H1 (cell line): ENCODE data around the gene MYCBP2. TPM values are rescaled to one million over a fixed set of nuclear protein-coding genes. Genes with fewer than 3 reads are reported as not detected.

Experiments
- CTCF ChIA-PET: fragments of 300-600 bp; sonication (Branson Sonifier 250); formaldehyde crosslinking; loops from one replicate; lab custom pipeline; 2021; ENCODE audit not compliant: partially characterized antibody; lab: Charles Lee
- POLR2A ChIA-PET: fragments of 300-600 bp; sonication (Branson Sonifier 250); formaldehyde crosslinking; loops from one replicate; lab custom pipeline; 2021; ENCODE audit warnings: inconsistent platforms; ENCODE audit not compliant: partially characterized antibody; lab: Charles Lee
- DNase-seq, 2 experiments: peaks; one replicate each; pipeline versions ENCODE4 v3.0.0 to v3.0.0-alpha.2; 2010 to 2022; ENCODE audit warnings: low spot score in 2 of 2, low read depth in 1 of 2, mixed read lengths in 1 of 2
- FAIRE-seq: peaks from 2 replicates; lab custom pipeline; 2011; peaks lifted over from hg19 to GRCh38; lab: Jason Lieb, UNC
- H2AFZ ChIP-seq: 2 replicates; pipeline ENCODE4 v1.8.1; 2012; ENCODE audit warnings: low read length, inconsistent platforms
- H2AK5ac ChIP-seq: 2 replicates; pipeline ENCODE4 v1.6.1; 2013; ENCODE audit warnings: low read depth, low read length
- H2BK120ac ChIP-seq: replicated peaks from 2 replicates; pipeline ENCODE3; 2013; ENCODE audit warnings: low read depth, low read length, inconsistent platforms
- H2BK12ac ChIP-seq: 2 replicates; pipeline ENCODE4 v1.6.1; 2013; ENCODE audit warnings: low read depth, low read length
- H2BK15ac ChIP-seq: 2 replicates; pipeline ENCODE4 v1.6.1; 2013; ENCODE audit warnings: low read length
- H2BK20ac ChIP-seq: 2 replicates; pipeline ENCODE4 v1.6.1; 2013; ENCODE audit warnings: low read length
- H2BK5ac ChIP-seq: 2 replicates; pipeline ENCODE4 v1.6.1; 2013; ENCODE audit warnings: low read depth, low read length
- H3K14ac ChIP-seq: 2 replicates; pipeline ENCODE4 v1.6.1; 2013; ENCODE audit warnings: inconsistent platforms; ENCODE audit not compliant: insufficient read length
- H3K18ac ChIP-seq: 2 replicates; pipeline ENCODE4 v1.6.1; 2013; ENCODE audit warnings: low read length; ENCODE audit errors: extremely low read depth
- H3K23ac ChIP-seq: 2 replicates; pipeline ENCODE4 v1.6.1; 2013; ENCODE audit warnings: inconsistent platforms; ENCODE audit not compliant: insufficient read length
- H3K23me2 ChIP-seq: 2 replicates; pipeline ENCODE4 v1.6.1; 2013; ENCODE audit warnings: low read depth, low read length
- H3K27ac ChIP-seq: 2 replicates; pipeline ENCODE4 v1.6.1; 2011; ENCODE audit warnings: low read depth, low read length, inconsistent platforms
- H3K27me3 ChIP-seq, 4 experiments: replicated peaks in 1 of 4; 1 replicate in 1 of 4; 2 replicates in 3 of 4; pipeline versions ENCODE4 v1.6.1 to v1.8.1; 2011 to 2013; ENCODE audit warnings: low read length in 3 of 4, mild to moderate bottlenecking in 3 of 4, inconsistent platforms in 2 of 4, mixed read lengths in 2 of 4, moderate library complexity in 1 of 4; ENCODE audit not compliant: control insufficient read depth in 3 of 4, insufficient read depth in 3 of 4; ENCODE audit errors: extremely low read depth in 1 of 4
- H3K36me3 ChIP-seq, 4 experiments: 2 replicates each; pipeline versions ENCODE4 v1.6.1 to v1.8.1; 2011 to 2013; ENCODE audit warnings: mild to moderate bottlenecking in 4 of 4, low read length in 3 of 4, moderate library complexity in 2 of 4, control low read depth in 1 of 4, inconsistent platforms in 1 of 4; ENCODE audit not compliant: insufficient read depth in 4 of 4, control insufficient read depth in 2 of 4
- H3K4ac ChIP-seq: replicated peaks from 2 replicates; pipeline ENCODE3; 2013; ENCODE audit warnings: low read length, low read depth, mixed read lengths, inconsistent platforms; ENCODE audit not compliant: insufficient read length
- H3K4me1 ChIP-seq, 4 experiments: replicated peaks in 1 of 4; 1 replicate in 1 of 4; 2 replicates in 3 of 4; pipeline versions ENCODE4 v1.6.1 to v1.8.1; 2011 to 2013; ENCODE audit warnings: low read length in 3 of 4, inconsistent platforms in 2 of 4, mixed read lengths in 1 of 4; ENCODE audit not compliant: insufficient read depth in 4 of 4, control insufficient read depth in 3 of 4
- H3K4me2 ChIP-seq, 2 experiments: 2 replicates each; pipeline versions ENCODE4 v1.6.1 to v1.8.1; 2011 to 2013; ENCODE audit warnings: low read depth in 2 of 2, low read length in 2 of 2, control low read depth in 1 of 2, inconsistent platforms in 1 of 2, mild to moderate bottlenecking in 1 of 2; ENCODE audit not compliant: insufficient read depth in 1 of 2
- H3K4me3 ChIP-seq, 4 experiments: fragments of 200-600, 300-600 bp in 1 of 4; sonication (generic), shearing (Covaris generic), sonication (Bioruptor Twin) in 1 of 4; 2 replicates each; pipeline versions ENCODE4 v1.5.1 to v1.8.1; 2011 to 2016; ENCODE audit warnings: low read length in 4 of 4, low read depth in 3 of 4, control low read depth in 2 of 4, inconsistent platforms in 2 of 4, mild to moderate bottlenecking in 2 of 4, mixed read lengths in 1 of 4, moderate library complexity in 1 of 4; ENCODE audit not compliant: insufficient read depth in 2 of 4; ENCODE audit errors: extremely low read depth in 1 of 4
- H3K56ac ChIP-seq: replicated peaks from 2 replicates; pipeline ENCODE3; 2013; ENCODE audit warnings: low read depth, mild to moderate bottlenecking, mixed read lengths, low read length, inconsistent platforms; ENCODE audit not compliant: insufficient read length
- H3K79me1 ChIP-seq: 2 replicates; pipeline ENCODE4 v1.6.1; 2013; ENCODE audit warnings: low read depth, low read length, control low read depth
- H3K79me2 ChIP-seq, 2 experiments: 2 replicates each; pipeline versions ENCODE4 v1.6.1 to v1.8.1; 2012 to 2013; ENCODE audit warnings: low read length in 2 of 2, mild to moderate bottlenecking in 2 of 2, inconsistent platforms in 1 of 2; ENCODE audit not compliant: insufficient read depth in 2 of 2, control insufficient read depth in 1 of 2
- H3K9ac ChIP-seq, 4 experiments: replicated peaks in 1 of 4; 1 replicate in 1 of 4; 2 replicates in 3 of 4; pipeline versions ENCODE4 v1.6.1 to v1.8.1; 2011 to 2013; ENCODE audit warnings: low read depth in 3 of 4, low read length in 3 of 4, control low read depth in 2 of 4, mild to moderate bottlenecking in 2 of 4, moderate library complexity in 2 of 4, inconsistent platforms in 1 of 4; ENCODE audit errors: extremely low read depth in 1 of 4
- H3K9me3 ChIP-seq, 2 experiments: 2 replicates each; pipeline versions ENCODE4 v1.6.1 to v1.8.1; 2012 to 2013; ENCODE audit warnings: mild to moderate bottlenecking in 2 of 2, moderate library complexity in 2 of 2, control low read depth in 1 of 2, inconsistent platforms in 1 of 2, low read depth in 1 of 2, low read length in 1 of 2, mixed read lengths in 1 of 2; ENCODE audit not compliant: insufficient read depth in 2 of 2
- H4K20me1 ChIP-seq, 2 experiments: replicated peaks in 1 of 2; 2 replicates each; pipeline versions ENCODE3 to v1.8.1; 2011 to 2013; ENCODE audit warnings: inconsistent platforms in 2 of 2, low read length in 2 of 2, mild to moderate bottlenecking in 1 of 2; ENCODE audit not compliant: insufficient read depth in 2 of 2, control insufficient read depth in 1 of 2
- H4K5ac ChIP-seq: 2 replicates; pipeline ENCODE4 v1.6.1; 2013; ENCODE audit warnings: low read length, low read depth, mixed read lengths, inconsistent platforms; ENCODE audit not compliant: insufficient read length
- H4K8ac ChIP-seq: 2 replicates; pipeline ENCODE4 v1.8.0; 2013; ENCODE audit warnings: mild to moderate bottlenecking, moderate library complexity, low read length, inconsistent platforms; ENCODE audit not compliant: insufficient read depth; ENCODE audit errors: extremely low read depth
- H4K91ac ChIP-seq: replicated peaks from 2 replicates; pipeline ENCODE3; 2013; ENCODE audit warnings: low read length, mixed read lengths, inconsistent platforms; ENCODE audit not compliant: insufficient read length
- ASH2L ChIP-seq: fragments of 200-600, 300-600 bp; sonication (generic); IDR thresholded peaks from one replicate; pipeline ENCODE4 v1.7.1; 2017; ENCODE audit warnings: low read length
- EZH2 ChIP-seq: fragments of 200-600 bp; sonication (generic); IDR thresholded peaks from 2 replicates; pipeline ENCODE4 v1.7.1; 2012; ENCODE audit warnings: low read depth, mild to moderate bottlenecking, moderate library complexity, low read length, inconsistent platforms; ENCODE audit not compliant: severe bottlenecking
- HDAC2 ChIP-seq, 2 experiments: fragments of 300-600 bp in 1 of 2; sonication (generic) in 1 of 2; IDR thresholded peaks; 2 replicates each; pipeline ENCODE4 v1.6.1; 2011 to 2012; ENCODE audit warnings: low read depth in 2 of 2, low read length in 2 of 2, mild to moderate bottlenecking in 2 of 2, moderate library complexity in 2 of 2, borderline replicate concordance in 1 of 2, inconsistent platforms in 1 of 2
- JUN ChIP-seq: IDR thresholded peaks from 2 replicates; pipeline ENCODE4 v1.6.1; 2011; ENCODE audit warnings: low read depth, mild to moderate bottlenecking, improper control_type of control experiment, low read length
- POLR2AphosphoS5 ChIP-seq: IDR thresholded peaks from 2 replicates; pipeline ENCODE4 v1.6.1; 2011; ENCODE audit warnings: low read depth, low read length
- POU5F1 ChIP-seq: IDR thresholded peaks from 2 replicates; pipeline ENCODE4 v1.6.1; 2011; ENCODE audit warnings: low read depth, mild to moderate bottlenecking, low read length, moderate library complexity
- RAD21 ChIP-seq, 2 experiments: IDR thresholded peaks in 1 of 2; conservative IDR thresholded peaks in 1 of 2; 2 replicates each; pipeline ENCODE4 v1.6.1; 2011; ENCODE audit warnings: low read depth in 2 of 2, low read length in 2 of 2, improper control_type of control experiment in 1 of 2, inconsistent platforms in 1 of 2, mild to moderate bottlenecking in 1 of 2, moderate library complexity in 1 of 2
- RFX5 ChIP-seq: IDR thresholded peaks from 2 replicates; pipeline ENCODE4 v1.6.1; 2011; ENCODE audit warnings: low read depth, low read length, improper control_type of control experiment, borderline replicate concordance
- RXRA ChIP-seq: IDR thresholded peaks from 2 replicates; pipeline ENCODE4 v1.6.1; 2011; ENCODE audit warnings: low read depth, mild to moderate bottlenecking, low read length, moderate library complexity; ENCODE audit not compliant: insufficient read depth
- SP4 ChIP-seq: IDR thresholded peaks from 2 replicates; pipeline ENCODE4 v1.6.1; 2012; ENCODE audit warnings: low read length, inconsistent platforms
- TCF12 ChIP-seq: IDR thresholded peaks from 2 replicates; pipeline ENCODE4 v1.6.1; 2011; ENCODE audit warnings: low read depth, mild to moderate bottlenecking, low read length
- TEAD4 ChIP-seq: IDR thresholded peaks from 2 replicates; pipeline ENCODE4 v1.6.1; 2012; ENCODE audit warnings: low read depth, low read length, inconsistent platforms, mixed read lengths
- WGBS, 2 experiments: shearing (Covaris generic) in 1 of 2; methylation state at CpG; one replicate each; pipeline versions ENCODE4 v1.1.6 to v1.1.7; 2013 to 2015; ENCODE audit warnings: low lambda C conversion rate in 2 of 2, mixed read lengths in 2 of 2, inconsistent platforms in 1 of 2, low coverage in 1 of 2, missing lambda C conversion rate in 1 of 2; ENCODE audit not compliant: insufficient replicate concordance in 2 of 2, insufficient coverage in 1 of 2, insufficient read length in 1 of 2; ENCODE audit errors: extremely low coverage in 1 of 2, missing lambda C conversion rate in 1 of 2; 5-methylcytosine and 5-hydroxymethylcytosine counted together
- polyA plus RNA-seq, 7 experiments: library from polyadenylated mRNA; depleted of rRNA in 3 of 7; stranded (reverse) in 5 of 7; unstranded in 2 of 7; fragments of >200 nt in 5 of 7; fragments of 200-250 nt in 2 of 7; gene quantifications; 1 replicate in 5 of 7; 2 replicates in 1 of 7; 4 replicates in 1 of 7; pipeline versions ENCODE4 v1.2.1 to v1.2.3, GENCODE V29; 2011 to 2013; ENCODE audit warnings: missing spikeins in 2 of 7, mixed read lengths in 2 of 7
- total RNA-seq: library from RNA; stranded (reverse); fragmentation: NEBNext Ultra II Directional; extraction: Animal tissue kit (Norgen Biotek cat#: 25700); gene quantifications from 2 replicates; pipeline ENCODE4 v1.2.1, GENCODE V29; 2021
- TF ChIP-seq, protein P1 (sequence below): IDR thresholded peaks from 2 replicates; pipeline ENCODE4 v1.6.1; 2011; ENCODE audit warnings: low read length, improper control_type of control experiment

Gene MYCBP2
- total and polyA plus RNA-seq, 2 of the 8 experiments (the other 6 are each of a cell fraction or from before 2014, with no cell fraction given), result 19.0 to 52.1 TPM

DNA sequence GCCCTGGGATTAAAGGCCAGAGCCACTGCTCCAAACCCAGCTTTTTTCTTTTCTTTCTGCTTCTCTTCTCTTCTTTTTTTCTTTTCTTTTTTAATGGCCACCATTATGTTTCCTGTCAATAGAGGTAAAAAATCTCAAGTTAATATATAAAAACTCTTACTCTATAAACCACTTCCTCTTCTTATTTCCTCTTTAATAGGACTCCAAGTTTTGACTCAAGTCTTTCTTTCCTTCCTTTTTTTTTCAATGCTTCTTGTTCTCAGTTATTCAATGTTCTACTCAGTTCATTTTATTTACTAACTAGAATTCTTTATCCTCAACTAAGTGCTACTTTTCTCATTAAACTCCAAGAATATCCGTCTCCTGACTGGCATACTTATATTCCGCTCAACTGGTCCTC lies 27.1 kb upstream of the MYCBP2 start:
- no peaks in the 10 kb centered on the region for H3K79me2 ChIP-seq
- no peak overlapping the region for H2AFZ ChIP-seq
- H4K91ac ChIP-seq, result no peak overlapping the region
- H3K14ac ChIP-seq, result no peak overlapping the region
- no peak overlapping the region for H3K56ac ChIP-seq
- no peak overlapping the region for H2BK120ac ChIP-seq
- H3K9me3 ChIP-seq, result no peaks in the 10 kb centered on the region
- no peak for DNase-seq
- H3K27ac ChIP-seq, result no peak overlapping the region
- ChIA-PET POLR2A (no interaction called here), CTCF (interaction anchor here (0.6 kb wide), 1 partner anchor 12 kb away, joined by 5 read pairs; no protein-coding TSS in a partner anchor)
- no peak overlapping the region for H2BK12ac ChIP-seq
- H3K23ac ChIP-seq, result no peak overlapping the region
- no peaks in the 10 kb centered on the region for H3K79me1 ChIP-seq
- H3K4me2 ChIP-seq, result no peak overlapping the region
- H3K23me2 ChIP-seq, result no peaks in the 10 kb centered on the region
- 91% methylated on average over 2 of the region's 2 CpGs; no CpG with 5 or more reads in 1 of the 2 experiments for WGBS, 2 experiments
- no peak overlapping the region for H3K4me3 ChIP-seq
- no peak overlapping the region for H2BK20ac ChIP-seq
- H3K36me3 ChIP-seq, result no peaks in the 10 kb centered on the region
- no peak overlapping the region for H2BK15ac ChIP-seq
- H2AK5ac ChIP-seq, result no peak overlapping the region
- no peaks in the 10 kb centered on the region for H3K4me1 ChIP-seq
- H2BK5ac ChIP-seq, result no peak overlapping the region
- H3K18ac ChIP-seq, result no peak overlapping the region
- H4K8ac ChIP-seq, result no peak overlapping the region
- no peaks in the 10 kb centered on the region for H3K27me3 ChIP-seq
- FAIRE-seq, result no peak
- no peak overlapping the region for H4K5ac ChIP-seq
- H3K4ac ChIP-seq, result no peak overlapping the region
- H3K9ac ChIP-seq, result no peak overlapping the region
- H4K20me1 ChIP-seq, result no peaks in the 10 kb centered on the region
- no peak for TF ChIP-seq RAD21 (IDR thresholded peaks at IDR 0.05 in 1 of 2, conservative IDR thresholded peaks at IDR 0.05 in 1 of 2; ENCODE audit: low read depth in 2 of 2, low read length in 2 of 2)
- no peak for TF ChIP-seq TEAD4
- no peak for TF ChIP-seq JUN
- TF ChIP-seq, protein P1, sequence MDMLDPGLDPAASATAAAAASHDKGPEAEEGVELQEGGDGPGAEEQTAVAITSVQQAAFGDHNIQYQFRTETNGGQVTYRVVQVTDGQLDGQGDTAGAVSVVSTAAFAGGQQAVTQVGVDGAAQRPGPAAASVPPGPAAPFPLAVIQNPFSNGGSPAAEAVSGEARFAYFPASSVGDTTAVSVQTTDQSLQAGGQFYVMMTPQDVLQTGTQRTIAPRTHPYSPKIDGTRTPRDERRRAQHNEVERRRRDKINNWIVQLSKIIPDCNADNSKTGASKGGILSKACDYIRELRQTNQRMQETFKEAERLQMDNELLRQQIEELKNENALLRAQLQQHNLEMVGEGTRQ, result no peak
- TF ChIP-seq POLR2AphosphoS5, result no peak
- no peak for TF ChIP-seq RXRA
- no peak for TF ChIP-seq TCF12
- TF ChIP-seq RFX5, result no peak
- no peak for TF ChIP-seq POU5F1
- no peak for TF ChIP-seq ASH2L
- no peak for TF ChIP-seq EZH2
- no peak for TF ChIP-seq SP4
- no peak for TF ChIP-seq HDAC2 (IDR thresholded peaks at IDR 0.05; ENCODE audit: borderline replicate concordance in 1 of 2, low read depth in 2 of 2, low read length in 2 of 2)
